HL-60/S4 (cell line): ENCODE measurements around the gene LEF1.

Source experiments
- in situ Hi-C: fragments of 300-500 bp; cut with MboI; formaldehyde crosslinking; loops from 2 replicates; pipeline ENCODE4 v1.14.3; 2022; ENCODE audit warnings: low sequenced_read_pairs

Gene LEF1

GRCh38 chr4:108175966-108176365, 7.2 kb upstream of the LEF1 start:
- in situ Hi-C loops, result no loop called here

- in situ Hi-C loops, result no loop called here
Measured at GRCh38 chr4:108174856-108175255, 6.1 kb upstream of the LEF1 start.

- in situ Hi-C loops, result no loop called here
Measured at GRCh38 chr4:108173599-108174057, 4.9 kb upstream of the LEF1 start.

- in situ Hi-C loops, result no loop called here
Measured at GRCh38 chr4:108172753-108173598, 4.2 kb upstream of the LEF1 start.

- in situ Hi-C loops, result no loop called here
Measured at GRCh38 chr4:108172231-108172752, 3.6 kb upstream of the LEF1 start.

GRCh38 chr4:108171339-108172230, 2.9 kb upstream of the LEF1 start:
- in situ Hi-C loops, result no loop called here

GRCh38 chr4:108170631-108171338, 2.1 kb upstream of the LEF1 start:
- in situ Hi-C loops, result no loop called here

- in situ Hi-C loops, result no loop called here
Measured at GRCh38 chr4:108169664-108170063, 932 bp upstream of the LEF1 start.

GRCh38 chr4:108168160-108168670, 517 bp downstream of the LEF1 start:
- in situ Hi-C loops, result no loop called here

GRCh38 chr4:108166441-108167315, 2.1 kb downstream of the LEF1 start:
- in situ Hi-C loops, result no loop called here

GRCh38 chr4:108166038-108166437, 2.7 kb downstream of the LEF1 start:
- in situ Hi-C loops, result no loop called here

- in situ Hi-C loops, result no loop called here
Measured at GRCh38 chr4:108165586-108165985, 3.1 kb downstream of the LEF1 start.

GRCh38 chr4:108163351-108163750, 5.4 kb downstream of the LEF1 start:
- in situ Hi-C loops, result no loop called here

GRCh38 chr4:108160741-108161352, 7.9 kb downstream of the LEF1 start:
- in situ Hi-C loops, result no loop called here

GRCh38 chr4:108159845-108160244, 8.9 kb downstream of the LEF1 start:
- in situ Hi-C loops, result no loop called here

- in situ Hi-C loops, result no loop called here
Measured at GRCh38 chr4:108157655-108158054, 11.1 kb downstream of the LEF1 start.

GRCh38 chr4:108156391-108156790, 12.3 kb downstream of the LEF1 start:
- in situ Hi-C loops, result no loop called here

GRCh38 chr4:108155373-108155772, 13.4 kb downstream of the LEF1 start:
- in situ Hi-C loops, result no loop called here

- in situ Hi-C loops, result no loop called here
Measured at GRCh38 chr4:108152980-108153379, 15.8 kb downstream of the LEF1 start.
